GM12892 (cell line): ENCODE results near the gene CCR5AS.

Source experiments
- POLR2A ChIP-seq: IDR thresholded peaks from 2 replicates; pipeline ENCODE4 v1.6.1; 2011; ENCODE audit warnings: low read depth, low read length, control low read depth
- TAF1 ChIP-seq: IDR thresholded peaks from 2 replicates; pipeline ENCODE4 v1.6.1; 2011; ENCODE audit warnings: low read depth, mild to moderate bottlenecking, control low read depth, low read length, borderline replicate concordance

- no peak for TF ChIP-seq POLR2A
- TF ChIP-seq TAF1: no peak
Measured at GRCh38 chr3:46354478-46354877, 52.4 kb downstream of the CCR5AS start.
